OCI-LY7 (cell line): ENCODE results near the gene CSKMT.

Source experiments
- EZH2phosphoT487 ChIP-seq: fragments of 200-600 bp; sonication (generic); IDR thresholded peaks from 2 replicates; pipeline ENCODE4 v1.6.1; 2018; ENCODE audit warnings: low read depth, borderline replicate concordance, mild to moderate bottlenecking, mixed run types, antibody characterized with exemption, low read length, moderate library complexity, mixed read lengths
- TF ChIP-seq, protein P1 (sequence below): fragments of 200-600 bp; sonication (generic); conservative IDR thresholded peaks from 2 replicates; pipeline ENCODE4 v1.5.1; 2014; ENCODE audit warnings: mild to moderate bottlenecking, antibody characterized with exemption, low read length, moderate library complexity, mixed read lengths

DNA sequence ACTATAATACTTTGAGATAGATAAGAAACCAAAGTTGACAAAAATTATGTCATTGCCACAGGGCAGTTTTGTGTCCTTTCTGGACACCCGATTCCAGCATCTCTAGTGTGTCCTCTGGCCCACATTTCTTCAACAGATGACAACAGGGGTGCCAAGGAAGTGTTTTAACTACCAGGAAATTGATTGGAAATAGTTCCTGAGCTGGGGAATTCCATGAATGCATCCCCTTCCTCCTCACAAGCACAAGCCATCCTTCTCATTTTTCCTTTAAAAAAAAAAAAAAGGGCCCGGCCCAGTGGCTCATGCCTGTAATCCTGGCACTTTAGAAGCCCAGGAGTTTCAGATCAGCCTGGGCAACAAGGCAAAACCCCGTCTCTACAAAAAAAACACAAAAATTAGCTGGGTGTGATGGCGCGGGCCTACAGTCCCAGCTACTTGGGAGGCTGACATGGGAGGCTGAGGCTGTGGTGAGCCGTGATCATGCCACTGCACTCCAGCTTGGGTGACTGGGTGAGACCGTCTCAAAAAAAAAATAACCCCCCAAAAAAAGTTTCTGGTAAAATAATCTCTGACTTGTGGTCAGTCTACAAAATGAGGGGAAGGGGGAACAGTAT is 42.5 kb upstream of the CSKMT start:
- TF ChIP-seq, protein P1, sequence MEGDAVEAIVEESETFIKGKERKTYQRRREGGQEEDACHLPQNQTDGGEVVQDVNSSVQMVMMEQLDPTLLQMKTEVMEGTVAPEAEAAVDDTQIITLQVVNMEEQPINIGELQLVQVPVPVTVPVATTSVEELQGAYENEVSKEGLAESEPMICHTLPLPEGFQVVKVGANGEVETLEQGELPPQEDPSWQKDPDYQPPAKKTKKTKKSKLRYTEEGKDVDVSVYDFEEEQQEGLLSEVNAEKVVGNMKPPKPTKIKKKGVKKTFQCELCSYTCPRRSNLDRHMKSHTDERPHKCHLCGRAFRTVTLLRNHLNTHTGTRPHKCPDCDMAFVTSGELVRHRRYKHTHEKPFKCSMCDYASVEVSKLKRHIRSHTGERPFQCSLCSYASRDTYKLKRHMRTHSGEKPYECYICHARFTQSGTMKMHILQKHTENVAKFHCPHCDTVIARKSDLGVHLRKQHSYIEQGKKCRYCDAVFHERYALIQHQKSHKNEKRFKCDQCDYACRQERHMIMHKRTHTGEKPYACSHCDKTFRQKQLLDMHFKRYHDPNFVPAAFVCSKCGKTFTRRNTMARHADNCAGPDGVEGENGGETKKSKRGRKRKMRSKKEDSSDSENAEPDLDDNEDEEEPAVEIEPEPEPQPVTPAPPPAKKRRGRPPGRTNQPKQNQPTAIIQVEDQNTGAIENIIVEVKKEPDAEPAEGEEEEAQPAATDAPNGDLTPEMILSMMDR: no peak
- TF ChIP-seq EZH2phosphoT487: no peak
